H1 (cell line): ENCODE data around the gene CISTR. TPM values are rescaled to one million over a fixed set of nuclear protein-coding genes. Genes with fewer than 3 reads are reported as not detected.

Source experiments
- CTCF ChIA-PET: fragments of 300-600 bp; sonication (Branson Sonifier 250); formaldehyde crosslinking; loops from one replicate; lab custom pipeline; 2021; ENCODE audit not compliant: partially characterized antibody; lab: Charles Lee
- POLR2A ChIA-PET: fragments of 300-600 bp; sonication (Branson Sonifier 250); formaldehyde crosslinking; loops from one replicate; lab custom pipeline; 2021; ENCODE audit warnings: inconsistent platforms; ENCODE audit not compliant: partially characterized antibody; lab: Charles Lee
- DNase-seq, 2 experiments: peaks; one replicate each; pipeline versions ENCODE4 v3.0.0 to v3.0.0-alpha.2; 2010 to 2022; ENCODE audit warnings: low spot score in 2 of 2, low read depth in 1 of 2, mixed read lengths in 1 of 2
- FAIRE-seq: peaks from 2 replicates; lab custom pipeline; 2011; peaks lifted over from hg19 to GRCh38; lab: Jason Lieb, UNC
- H2AFZ ChIP-seq: 2 replicates; pipeline ENCODE4 v1.8.1; 2012; ENCODE audit warnings: low read length, inconsistent platforms
- H2AK5ac ChIP-seq: 2 replicates; pipeline ENCODE4 v1.6.1; 2013; ENCODE audit warnings: low read depth, low read length
- H2BK120ac ChIP-seq: replicated peaks from 2 replicates; pipeline ENCODE3; 2013; ENCODE audit warnings: low read depth, low read length, inconsistent platforms
- H2BK12ac ChIP-seq: 2 replicates; pipeline ENCODE4 v1.6.1; 2013; ENCODE audit warnings: low read depth, low read length
- H2BK15ac ChIP-seq: 2 replicates; pipeline ENCODE4 v1.6.1; 2013; ENCODE audit warnings: low read length
- H2BK20ac ChIP-seq: 2 replicates; pipeline ENCODE4 v1.6.1; 2013; ENCODE audit warnings: low read length
- H2BK5ac ChIP-seq: 2 replicates; pipeline ENCODE4 v1.6.1; 2013; ENCODE audit warnings: low read depth, low read length
- H3K14ac ChIP-seq: 2 replicates; pipeline ENCODE4 v1.6.1; 2013; ENCODE audit warnings: inconsistent platforms; ENCODE audit not compliant: insufficient read length
- H3K18ac ChIP-seq: 2 replicates; pipeline ENCODE4 v1.6.1; 2013; ENCODE audit warnings: low read length; ENCODE audit errors: extremely low read depth
- H3K23ac ChIP-seq: 2 replicates; pipeline ENCODE4 v1.6.1; 2013; ENCODE audit warnings: inconsistent platforms; ENCODE audit not compliant: insufficient read length
- H3K23me2 ChIP-seq: 2 replicates; pipeline ENCODE4 v1.6.1; 2013; ENCODE audit warnings: low read depth, low read length
- H3K27ac ChIP-seq: 2 replicates; pipeline ENCODE4 v1.6.1; 2011; ENCODE audit warnings: low read depth, low read length, inconsistent platforms
- H3K27me3 ChIP-seq, 4 experiments: replicated peaks in 1 of 4; 1 replicate in 1 of 4; 2 replicates in 3 of 4; pipeline versions ENCODE4 v1.6.1 to v1.8.1; 2011 to 2013; ENCODE audit warnings: low read length in 3 of 4, mild to moderate bottlenecking in 3 of 4, inconsistent platforms in 2 of 4, mixed read lengths in 2 of 4, moderate library complexity in 1 of 4; ENCODE audit not compliant: control insufficient read depth in 3 of 4, insufficient read depth in 3 of 4; ENCODE audit errors: extremely low read depth in 1 of 4
- H3K36me3 ChIP-seq, 4 experiments: 2 replicates each; pipeline versions ENCODE4 v1.6.1 to v1.8.1; 2011 to 2013; ENCODE audit warnings: mild to moderate bottlenecking in 4 of 4, low read length in 3 of 4, moderate library complexity in 2 of 4, control low read depth in 1 of 4, inconsistent platforms in 1 of 4; ENCODE audit not compliant: insufficient read depth in 4 of 4, control insufficient read depth in 2 of 4
- H3K4ac ChIP-seq: replicated peaks from 2 replicates; pipeline ENCODE3; 2013; ENCODE audit warnings: low read length, low read depth, mixed read lengths, inconsistent platforms; ENCODE audit not compliant: insufficient read length
- H3K4me1 ChIP-seq, 4 experiments: replicated peaks in 1 of 4; 1 replicate in 1 of 4; 2 replicates in 3 of 4; pipeline versions ENCODE4 v1.6.1 to v1.8.1; 2011 to 2013; ENCODE audit warnings: low read length in 3 of 4, inconsistent platforms in 2 of 4, mixed read lengths in 1 of 4; ENCODE audit not compliant: insufficient read depth in 4 of 4, control insufficient read depth in 3 of 4
- H3K4me2 ChIP-seq, 2 experiments: 2 replicates each; pipeline versions ENCODE4 v1.6.1 to v1.8.1; 2011 to 2013; ENCODE audit warnings: low read depth in 2 of 2, low read length in 2 of 2, control low read depth in 1 of 2, inconsistent platforms in 1 of 2, mild to moderate bottlenecking in 1 of 2; ENCODE audit not compliant: insufficient read depth in 1 of 2
- H3K4me3 ChIP-seq, 4 experiments: fragments of 200-600, 300-600 bp in 1 of 4; sonication (generic), shearing (Covaris generic), sonication (Bioruptor Twin) in 1 of 4; 2 replicates each; pipeline versions ENCODE4 v1.5.1 to v1.8.1; 2011 to 2016; ENCODE audit warnings: low read length in 4 of 4, low read depth in 3 of 4, control low read depth in 2 of 4, inconsistent platforms in 2 of 4, mild to moderate bottlenecking in 2 of 4, mixed read lengths in 1 of 4, moderate library complexity in 1 of 4; ENCODE audit not compliant: insufficient read depth in 2 of 4; ENCODE audit errors: extremely low read depth in 1 of 4
- H3K56ac ChIP-seq: replicated peaks from 2 replicates; pipeline ENCODE3; 2013; ENCODE audit warnings: low read depth, mild to moderate bottlenecking, mixed read lengths, low read length, inconsistent platforms; ENCODE audit not compliant: insufficient read length
- H3K79me1 ChIP-seq: 2 replicates; pipeline ENCODE4 v1.6.1; 2013; ENCODE audit warnings: low read depth, low read length, control low read depth
- H3K79me2 ChIP-seq, 2 experiments: 2 replicates each; pipeline versions ENCODE4 v1.6.1 to v1.8.1; 2012 to 2013; ENCODE audit warnings: low read length in 2 of 2, mild to moderate bottlenecking in 2 of 2, inconsistent platforms in 1 of 2; ENCODE audit not compliant: insufficient read depth in 2 of 2, control insufficient read depth in 1 of 2
- H3K9ac ChIP-seq, 4 experiments: replicated peaks in 1 of 4; 1 replicate in 1 of 4; 2 replicates in 3 of 4; pipeline versions ENCODE4 v1.6.1 to v1.8.1; 2011 to 2013; ENCODE audit warnings: low read depth in 3 of 4, low read length in 3 of 4, control low read depth in 2 of 4, mild to moderate bottlenecking in 2 of 4, moderate library complexity in 2 of 4, inconsistent platforms in 1 of 4; ENCODE audit errors: extremely low read depth in 1 of 4
- H3K9me3 ChIP-seq, 2 experiments: 2 replicates each; pipeline versions ENCODE4 v1.6.1 to v1.8.1; 2012 to 2013; ENCODE audit warnings: mild to moderate bottlenecking in 2 of 2, moderate library complexity in 2 of 2, control low read depth in 1 of 2, inconsistent platforms in 1 of 2, low read depth in 1 of 2, low read length in 1 of 2, mixed read lengths in 1 of 2; ENCODE audit not compliant: insufficient read depth in 2 of 2
- H4K20me1 ChIP-seq, 2 experiments: replicated peaks in 1 of 2; 2 replicates each; pipeline versions ENCODE3 to v1.8.1; 2011 to 2013; ENCODE audit warnings: inconsistent platforms in 2 of 2, low read length in 2 of 2, mild to moderate bottlenecking in 1 of 2; ENCODE audit not compliant: insufficient read depth in 2 of 2, control insufficient read depth in 1 of 2
- H4K5ac ChIP-seq: 2 replicates; pipeline ENCODE4 v1.6.1; 2013; ENCODE audit warnings: low read length, low read depth, mixed read lengths, inconsistent platforms; ENCODE audit not compliant: insufficient read length
- H4K8ac ChIP-seq: 2 replicates; pipeline ENCODE4 v1.8.0; 2013; ENCODE audit warnings: mild to moderate bottlenecking, moderate library complexity, low read length, inconsistent platforms; ENCODE audit not compliant: insufficient read depth; ENCODE audit errors: extremely low read depth
- H4K91ac ChIP-seq: replicated peaks from 2 replicates; pipeline ENCODE3; 2013; ENCODE audit warnings: low read length, mixed read lengths, inconsistent platforms; ENCODE audit not compliant: insufficient read length
- ASH2L ChIP-seq: fragments of 200-600, 300-600 bp; sonication (generic); IDR thresholded peaks from one replicate; pipeline ENCODE4 v1.7.1; 2017; ENCODE audit warnings: low read length
- E2F6 ChIP-seq: IDR thresholded peaks from 2 replicates; pipeline ENCODE4 v1.6.1; 2012; ENCODE audit warnings: inconsistent platforms
- EP300 ChIP-seq, 2 experiments: IDR thresholded peaks; 1 replicate in 1 of 2; 2 replicates in 1 of 2; pipeline ENCODE4 v1.6.1; 2011 to 2012; ENCODE audit warnings: low read depth in 2 of 2, low read length in 2 of 2, mild to moderate bottlenecking in 2 of 2, borderline replicate concordance in 1 of 2, inconsistent platforms in 1 of 2, moderate library complexity in 1 of 2
- KDM4A ChIP-seq: IDR thresholded peaks from one replicate; pipeline ENCODE4 v1.7.1; 2012; ENCODE audit warnings: low read depth, mild to moderate bottlenecking, moderate library complexity, low read length, inconsistent platforms; ENCODE audit not compliant: severe bottlenecking
- KDM5A ChIP-seq: fragments of 200-600 bp; IDR thresholded peaks from 2 replicates; pipeline ENCODE4 v1.7.1; 2012; ENCODE audit warnings: mild to moderate bottlenecking, low read length, inconsistent platforms, mixed read lengths
- MAFK ChIP-seq: IDR thresholded peaks from 2 replicates; pipeline ENCODE4 v1.6.1; 2012; ENCODE audit warnings: low read depth, mild to moderate bottlenecking, improper control_type of control experiment, low read length
- RNF2 ChIP-seq: fragments of 200-900, 300-1000 bp; sonication (generic); IDR thresholded peaks from 2 replicates; pipeline ENCODE4 v1.7.1; 2016; ENCODE audit warnings: borderline replicate concordance, low read depth, mild to moderate bottlenecking, antibody characterized with exemption, low read length; ENCODE audit not compliant: poor library complexity, severe bottlenecking; ENCODE audit errors: missing control alignments
- SUZ12 ChIP-seq: fragments of 200-600 bp; sonication (generic); IDR thresholded peaks from 2 replicates; pipeline ENCODE4 v1.6.1; 2012; ENCODE audit warnings: mild to moderate bottlenecking, inconsistent platforms, low read length, moderate library complexity, mixed read lengths
- WGBS, 2 experiments: shearing (Covaris generic) in 1 of 2; methylation state at CpG; one replicate each; pipeline versions ENCODE4 v1.1.6 to v1.1.7; 2013 to 2015; ENCODE audit warnings: low lambda C conversion rate in 2 of 2, mixed read lengths in 2 of 2, inconsistent platforms in 1 of 2, low coverage in 1 of 2, missing lambda C conversion rate in 1 of 2; ENCODE audit not compliant: insufficient replicate concordance in 2 of 2, insufficient coverage in 1 of 2, insufficient read length in 1 of 2; ENCODE audit errors: extremely low coverage in 1 of 2, missing lambda C conversion rate in 1 of 2; 5-methylcytosine and 5-hydroxymethylcytosine counted together
- polyA plus RNA-seq, 7 experiments: library from polyadenylated mRNA; depleted of rRNA in 3 of 7; stranded (reverse) in 5 of 7; unstranded in 2 of 7; fragments of >200 nt in 5 of 7; fragments of 200-250 nt in 2 of 7; gene quantifications; 1 replicate in 5 of 7; 2 replicates in 1 of 7; 4 replicates in 1 of 7; pipeline versions ENCODE4 v1.2.1 to v1.2.3, GENCODE V29; 2011 to 2013; ENCODE audit warnings: missing spikeins in 2 of 7, mixed read lengths in 2 of 7
- total RNA-seq: library from RNA; stranded (reverse); fragmentation: NEBNext Ultra II Directional; extraction: Animal tissue kit (Norgen Biotek cat#: 25700); gene quantifications from 2 replicates; pipeline ENCODE4 v1.2.1, GENCODE V29; 2021

Gene CISTR
- total and polyA plus RNA-seq, 2 of the 8 experiments (the other 6 are each of a cell fraction or from before 2014, with no cell fraction given), result not detected

DNA sequence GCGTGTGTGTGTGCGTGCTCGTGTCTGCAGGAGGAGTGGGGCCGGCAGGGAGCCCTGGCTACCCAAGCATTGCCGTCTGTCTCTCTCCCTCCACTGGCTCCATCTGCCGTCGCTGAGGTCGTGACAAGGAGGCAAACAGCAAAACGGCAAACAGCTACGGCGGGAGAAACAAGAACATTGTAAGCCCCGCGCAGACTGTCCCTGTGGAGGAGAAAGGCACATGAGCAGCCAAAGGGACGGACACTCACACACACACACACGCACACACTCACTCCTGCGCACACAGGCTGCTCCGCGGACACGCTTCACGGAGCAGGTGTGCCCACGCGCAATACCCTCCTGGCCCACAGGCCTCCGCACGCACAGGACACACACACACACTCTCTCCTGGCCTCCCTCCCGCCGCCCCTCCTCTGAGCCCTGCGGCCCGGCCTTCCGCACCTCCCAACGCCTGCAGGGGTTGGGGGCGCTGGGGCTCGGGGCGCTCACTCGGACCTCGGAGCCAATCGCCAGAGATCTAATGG lies 905 bp downstream of the CISTR start:
- Histone ChIP-seq H3K56ac (no peak overlapping the region), H2AK5ac (peak overlapping the region; percentile 66; the same call in 1 of the 2 replicates), H2AFZ (peak overlapping the region; percentile 86; the same call in 1 of the 2 replicates), H3K4me3 (peak overlapping the region; percentile 42 to 77 (median 52)), H2BK120ac (peak overlapping the region; percentile 25), H3K23ac (no peak overlapping the region), H3K79me2 (no peaks in the 10 kb centered on the region), H3K18ac (peak overlapping the region; percentile 36; the same call in 1 of the 2 replicates), H3K9ac (no peak overlapping the region; a peak in 1 of 7 replicates), H4K5ac (no peak overlapping the region), H3K27ac (no peak overlapping the region), H2BK15ac (peak overlapping the region; percentile 100), H3K23me2 (peaks cover 14% of the 10 kb centered on the region; the same call in 1 of the 2 replicates), H2BK20ac (peak overlapping the region; percentile 72; the same call in 1 of the 2 replicates), H4K20me1 (peaks cover 0 to 3% of the 10 kb centered on the region in 2 experiments), H3K4me2 (peak overlapping the region; percentile 96 to 98), H3K4ac (peak overlapping the region; percentile 82), H2BK12ac (peak overlapping the region; percentile 100), H3K14ac (no peak overlapping the region), H3K27me3 (peaks cover 65 to 90% (median 81%) of the 10 kb centered on the region in 4 experiments), H3K79me1 (no peaks in the 10 kb centered on the region), H3K4me1 (peaks cover 0 to 30% (median 8%) of the 10 kb centered on the region in 4 experiments; a peak in 6 of 7 replicates), H4K8ac (no peak overlapping the region; the same call in 1 of the 2 replicates), H3K36me3 (no peaks in the 10 kb centered on the region), H4K91ac (peak overlapping the region; percentile 61), H3K9me3 (no peaks in the 10 kb centered on the region), H2BK5ac (peak overlapping the region; percentile 97; the same call in 1 of the 2 replicates)
- ChIA-PET CTCF (interaction anchor here (0.8 to 2.1 kb wide), 6 partner anchors 8 to 202 kb away, joined by 3 to 11 read pairs (median 4); no protein-coding TSS in a partner anchor), POLR2A (interaction anchor here (1.0 to 3.1 kb wide), 4 partner anchors 20 to 118 kb away, joined by 4 to 10 read pairs (median 4); partner anchors contain the start of gene ATP5MC2)
- DNase-seq, result peak in 1 of 2 experiments; percentile 67
- WGBS, 2 experiments, result 5% methylated on average over 30 of the region's 36 CpGs; no CpG with 5 or more reads in 1 of the 2 experiments
- FAIRE-seq, result no peak
- TF ChIP-seq EP300 (IDR thresholded peaks at IDR 0.05; ENCODE audit: borderline replicate concordance in 1 of 2, low read depth in 2 of 2, low read length in 2 of 2) (no peak), SUZ12 (peak; percentile 10; the same call in 1 of the 2 replicates), KDM4A (no peak), E2F6 (peak; percentile 47), ASH2L (no peak), MAFK (no peak), KDM5A (no peak), RNF2 (peak; percentile 48)
